ENCODE data around the gene PTPDC1. TPM values are rescaled to one million over a fixed set of nuclear protein-coding genes. Genes with fewer than 3 reads are reported as not detected.

Gene PTPDC1
- total RNA-seq, 1 donor: 10.8 TPM

- DNase-seq (ENCODE audit: low read depth): peak; percentile 36
- no peak overlapping the region for H3K4me3 ChIP-seq (ENCODE audit: low read depth, low read length)
- TF ChIP-seq CTCF (IDR thresholded peaks at IDR 0.05; ENCODE audit: insufficient read depth, low read length): no peak
Observed at GRCh38 chr9:94140791-94141790, 56.8 kb downstream of the PTPDC1 start.

GRCh38 chr9:94142353-94142752 is 58.1 kb downstream of the PTPDC1 start:
- no peak for DNase-seq (ENCODE audit: low read depth)
- TF ChIP-seq CTCF (IDR thresholded peaks at IDR 0.05; ENCODE audit: insufficient read depth, low read length): no peak
- H3K4me3 ChIP-seq (ENCODE audit: low read depth, low read length): no peak overlapping the region

- DNase-seq (ENCODE audit: low read depth): peak; percentile 93
- TF ChIP-seq CTCF (IDR thresholded peaks at IDR 0.05; ENCODE audit: insufficient read depth, low read length): no peak
- H3K4me3 ChIP-seq (ENCODE audit: low read depth, low read length): no peak overlapping the region
Observed at GRCh38 chr9:94144394-94144793, 60.1 kb downstream of the PTPDC1 start.

GRCh38 chr9:94145640-94146039 is 61.4 kb downstream of the PTPDC1 start:
- no peak overlapping the region for H3K4me3 ChIP-seq (ENCODE audit: low read depth, low read length)
- no peak for TF ChIP-seq CTCF (IDR thresholded peaks at IDR 0.05; ENCODE audit: insufficient read depth, low read length)
- no peak for DNase-seq (ENCODE audit: low read depth)

- TF ChIP-seq CTCF (IDR thresholded peaks at IDR 0.05; ENCODE audit: insufficient read depth, low read length): no peak
- no peak overlapping the region for H3K4me3 ChIP-seq (ENCODE audit: low read depth, low read length)
- no peak for DNase-seq (ENCODE audit: low read depth)
Observed at GRCh38 chr9:94147776-94148175, 63.5 kb downstream of the PTPDC1 start.

GRCh38 chr9:94148419-94148818 is 64.2 kb downstream of the PTPDC1 start:
- no peak for DNase-seq (ENCODE audit: low read depth)
- no peak for TF ChIP-seq CTCF (IDR thresholded peaks at IDR 0.05; ENCODE audit: insufficient read depth, low read length)
- no peak overlapping the region for H3K4me3 ChIP-seq (ENCODE audit: low read depth, low read length)

Data from fibroblast of the aortic adventitia (primary cell).